Spleen (tissue), 11 donors: ENCODE data around the gene C4orf50. TPM values are rescaled to one million over a fixed set of nuclear protein-coding genes. Genes with fewer than 3 reads are reported as not detected.

Experiments
- DNase-seq: peaks from one replicate; pipeline ENCODE4 v3.0.0-alpha.2; 2020
- H3K27ac ChIP-seq, 8 donors: fragments of 200-600 bp; sonication (generic) in 7 of 8; 1 replicate in 4 of 8; 2 replicates in 4 of 8; pipeline versions ENCODE4 v1.5.0 to v1.8.0; 2016 to 2021; ENCODE audit warnings: inconsistent platforms in 4 of 8, mild to moderate bottlenecking in 4 of 8, moderate library complexity in 1 of 8
- H3K27me3 ChIP-seq, 7 donors: fragments of 200-600 bp; sonication (generic) in 6 of 7; replicated peaks in 1 of 7; 1 replicate in 4 of 7; 2 replicates in 3 of 7; pipeline versions ENCODE4 v1.5.0 to v1.8.0; 2016 to 2021; ENCODE audit warnings: inconsistent platforms in 3 of 7, mild to moderate bottlenecking in 1 of 7
- H3K36me3 ChIP-seq, 6 donors: fragments of 200-600 bp; sonication (generic) in 5 of 6; 1 replicate in 4 of 6; 2 replicates in 2 of 6; pipeline versions ENCODE4 v1.5.0 to v1.8.0; 2016 to 2021; ENCODE audit warnings: inconsistent platforms in 2 of 6
- H3K4me1 ChIP-seq, 6 donors: fragments of 200-600 bp; sonication (generic) in 5 of 6; 1 replicate in 3 of 6; 2 replicates in 3 of 6; pipeline versions ENCODE4 v1.5.0 to v1.8.0; 2016 to 2021; ENCODE audit warnings: inconsistent platforms in 3 of 6
- H3K4me3 ChIP-seq, 8 donors: fragments of 200-600 bp; sonication (generic) in 7 of 8; 1 replicate in 4 of 8; 2 replicates in 4 of 8; pipeline versions ENCODE4 v1.5.0 to v1.8.0; 2016 to 2021; ENCODE audit warnings: inconsistent platforms in 4 of 8, mild to moderate bottlenecking in 4 of 8, moderate library complexity in 2 of 8
- H3K9me3 ChIP-seq, 8 donors: fragments of 200-600 bp; sonication (generic) in 7 of 8; 1 replicate in 4 of 8; 2 replicates in 4 of 8; pipeline versions ENCODE4 v1.5.0 to v1.8.0; 2016 to 2021; ENCODE audit warnings: inconsistent platforms in 4 of 8
- CTCF ChIP-seq, 11 experiments: fragments of 200-600 bp in 7 of 11; fragments of 450-650 bp in 4 of 11; sonication (generic) in 4 of 11; IDR thresholded peaks in 8 of 11; conservative IDR thresholded peaks in 3 of 11; 1 replicate in 7 of 11; 2 replicates in 4 of 11; pipeline versions ENCODE4 v1.4.0 to v1.8.0; 2016 to 2021; ENCODE audit warnings: antibody characterized with exemption in 11 of 11, inconsistent platforms in 4 of 11, mild to moderate bottlenecking in 1 of 11
- POLR2A ChIP-seq, 3 donors: fragments of 450-650 bp; IDR thresholded peaks; one replicate each; pipeline ENCODE4 v1.5.1; 2017; ENCODE audit warnings: antibody characterized with exemption in 3 of 3, mild to moderate bottlenecking in 1 of 3
- POLR2AphosphoS5 ChIP-seq, 3 donors: sonication (generic); formaldehyde crosslinking; IDR thresholded peaks; one replicate each; pipeline ENCODE4 v1.5.1; 2017; ENCODE audit warnings: antibody characterized with exemption in 3 of 3
- whole genome bisulfite sequencing, 5 donors: extraction: QIAGEN DNeasy Blood & Tissue Kit in 3 of 5; methylation state at CpG; one replicate each; pipeline versions ENCODE4 v1.1.5 to v1.1.7; 2013 to 2018; 5-methylcytosine and 5-hydroxymethylcytosine counted together
- intact Hi-C: fragments of 100-400 bp; cut with DNase I; formaldehyde crosslinking; loops from one replicate; pipeline ENCODE4 v1.15.0; 2023; ENCODE audit warnings: low total_unique reads
- polyA plus RNA-seq, 3 donors: library from polyadenylated mRNA; stranded (reverse); fragments of 200-250 nt; gene quantifications; one replicate each; pipeline ENCODE4 v1.2.1, GENCODE V29; 2013
- total RNA-seq, 7 donors: library from RNA; depleted of rRNA in 3 of 7; stranded (reverse); fragments of >200 nt in 3 of 7; fragmentation: NEBNext Ultra II Directional in 4 of 7; extraction: Animal tissue kit (Norgen Biotek cat#: 25700) in 4 of 7; gene quantifications; one replicate each; pipeline versions ENCODE4 v1.1.0 to v1.2.1, GENCODE V29; 2016 to 2021
- donor health status: healthy with polysubstance abuse.
- donor health status: DM: no; HTN: no; CAD: no; lungs with moderate emphysema.
- donor health status: DM: no; HTN: no; CAD: no.
- donor health status: Bipolar disorder and iron deficiency.
- donor health status: healthy.
- donor health status: DM: no; HTN: no; CAD: no.
- donor health status: DM: yes; HTN: yes; CAD: no.

C4orf50 gene
- total and polyA plus RNA-seq, 10 donors: 0.02 to 2.5 (median 0.30) TPM

GRCh38 chr4:5882947-5883346 lies 135.3 kb downstream of the C4orf50 start:
- Histone ChIP-seq H3K4me1 (peaks cover 0 to 11% (median 6%) of the 10 kb centered on the region in 6 donors), H3K4me3 (no peak overlapping the region), H3K9me3 (no peaks in the 10 kb centered on the region), H3K27ac (no peak overlapping the region), H3K27me3 (peaks cover 6 to 47% (median 18%) of the 10 kb centered on the region in 7 donors), H3K36me3 (no peaks in the 10 kb centered on the region)
- DNase-seq: no peak
- intact Hi-C loops: no loop called here
- WGBS, 5 donors: 66 to 85% (median 75%) methylated on average over 3 of the region's 3 CpGs
- no peak for TF ChIP-seq POLR2A (IDR thresholded peaks at IDR 0.05)
- TF ChIP-seq POLR2AphosphoS5 (IDR thresholded peaks at IDR 0.05): no peak
- TF ChIP-seq CTCF (IDR thresholded peaks at IDR 0.05 in 8 of 11, conservative IDR thresholded peaks at IDR 0.05 in 3 of 11): no peak

DNA sequence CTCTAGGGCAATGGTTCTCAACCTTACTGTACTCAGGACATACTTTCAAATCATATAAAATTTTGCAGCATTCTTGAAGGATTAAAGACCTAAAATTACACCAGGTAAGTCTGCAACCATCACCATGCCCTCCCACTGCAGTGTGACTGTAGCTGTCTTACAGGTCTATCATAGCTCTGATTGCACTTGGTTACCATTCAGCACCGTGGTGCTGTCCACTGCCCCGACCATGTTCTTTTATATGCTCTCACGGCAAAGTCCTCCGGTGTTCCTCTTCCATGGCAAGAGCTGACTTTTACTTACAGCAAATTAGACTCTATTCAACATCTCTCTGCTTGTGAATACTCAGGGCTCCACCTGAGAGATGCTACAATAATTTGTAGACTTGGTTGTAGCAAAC lies 136.9 kb downstream of the C4orf50 start:
- no peak for DNase-seq

GRCh38 chr4:5878359-5878758 lies 139.9 kb downstream of the C4orf50 start:
- no peak for DNase-seq
- Histone ChIP-seq H3K9me3 (no peaks in the 10 kb centered on the region), H3K36me3 (no peaks in the 10 kb centered on the region), H3K27ac (no peak overlapping the region), H3K4me1 (no peaks in the 10 kb centered on the region), H3K27me3 (peaks cover 0 to 26% (median 0%) of the 10 kb centered on the region in 7 donors), H3K4me3 (no peak overlapping the region)
- intact Hi-C loops: no loop called here
- WGBS, 5 donors: 79 to 87% (median 81%) methylated on average over 6 of the region's 6 CpGs
- TF ChIP-seq POLR2A (IDR thresholded peaks at IDR 0.05) (no peak), CTCF (IDR thresholded peaks at IDR 0.05 in 8 of 11, conservative IDR thresholded peaks at IDR 0.05 in 3 of 11) (no peak), POLR2AphosphoS5 (IDR thresholded peaks at IDR 0.05) (no peak)

More for the DNA sequence above, 136.9 kb downstream of the C4orf50 start:
- Histone ChIP-seq H3K9me3 (no peaks in the 10 kb centered on the region), H3K4me1 (no peaks in the 10 kb centered on the region), H3K27ac (no peak overlapping the region), H3K36me3 (no peaks in the 10 kb centered on the region), H3K27me3 (peaks cover 0 to 39% (median 2%) of the 10 kb centered on the region in 7 donors), H3K4me3 (no peak overlapping the region)
- TF ChIP-seq CTCF (IDR thresholded peaks at IDR 0.05 in 8 of 11, conservative IDR thresholded peaks at IDR 0.05 in 3 of 11) (no peak), POLR2A (IDR thresholded peaks at IDR 0.05) (no peak), POLR2AphosphoS5 (IDR thresholded peaks at IDR 0.05) (no peak)
- intact Hi-C loops: no loop called here
- WGBS, 5 donors: 33 to 58% (median 44%) methylated on average over 4 of the region's 4 CpGs

- Histone ChIP-seq H3K4me1 (no peaks in the 10 kb centered on the region), H3K27me3 (peaks cover 0 to 25% (median 0%) of the 10 kb centered on the region in 7 donors), H3K27ac (no peak overlapping the region), H3K36me3 (no peaks in the 10 kb centered on the region), H3K9me3 (no peaks in the 10 kb centered on the region), H3K4me3 (no peak overlapping the region)
- 79 to 88% (median 85%) methylated on average over 9 of the region's 9 CpGs for WGBS, 5 donors
- no peak for TF ChIP-seq POLR2A (IDR thresholded peaks at IDR 0.05)
- DNase-seq: no peak
- intact Hi-C loops: no loop called here
Observed at GRCh38 chr4:5877392-5877791, 140.8 kb downstream of the C4orf50 start.
